Measurements from ENCODE around the gene EPHA1.

EPHA1 gene

DNA sequence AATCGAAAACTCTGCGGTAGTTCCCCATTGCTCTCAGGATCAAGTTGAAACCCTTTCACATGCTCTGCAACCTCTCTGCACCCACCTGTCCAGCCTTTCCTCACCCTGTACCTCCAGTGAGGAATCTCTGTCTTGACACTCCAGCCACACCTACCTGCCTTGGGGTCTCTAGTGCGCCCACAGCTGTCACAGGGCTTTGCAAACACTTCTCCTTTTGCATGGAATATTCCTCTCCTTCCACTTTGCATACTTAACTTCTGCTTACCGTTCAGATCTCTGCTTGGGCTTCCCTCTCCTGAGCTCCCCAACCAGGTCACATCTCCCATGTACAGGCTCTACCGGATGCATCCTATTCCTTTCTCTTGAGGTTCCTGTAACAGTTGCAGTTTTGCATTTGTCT is 34.1 kb downstream of the EPHA1 start:
- DNase-seq = no peak

DNA sequence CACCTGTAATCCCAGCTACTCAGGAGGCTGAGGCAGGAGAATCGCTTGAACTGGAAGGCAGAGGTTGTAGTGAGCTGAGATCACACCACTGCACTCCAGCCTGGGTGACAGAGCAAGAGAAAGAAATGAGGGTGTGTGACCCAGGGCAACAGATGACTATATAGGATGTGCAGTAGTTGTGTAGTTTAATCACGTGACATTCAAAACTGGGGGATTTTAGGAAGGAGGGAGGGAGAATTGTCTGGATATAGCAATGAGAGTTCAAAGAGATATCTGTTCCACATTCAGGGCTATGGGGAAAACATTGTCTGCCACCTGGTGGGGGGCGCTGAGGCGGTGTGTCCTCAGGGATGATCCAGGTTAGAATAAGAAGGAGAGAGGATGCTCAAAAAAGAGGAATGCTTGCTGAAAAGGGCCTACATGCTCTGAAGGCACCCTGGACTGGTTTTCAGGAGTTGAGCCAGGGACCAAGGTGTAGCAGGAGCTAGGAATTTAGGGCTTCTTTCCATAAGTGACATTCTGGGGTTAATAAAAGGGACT is 35.3 kb downstream of the EPHA1 start:
- no peak for DNase-seq

DNA sequence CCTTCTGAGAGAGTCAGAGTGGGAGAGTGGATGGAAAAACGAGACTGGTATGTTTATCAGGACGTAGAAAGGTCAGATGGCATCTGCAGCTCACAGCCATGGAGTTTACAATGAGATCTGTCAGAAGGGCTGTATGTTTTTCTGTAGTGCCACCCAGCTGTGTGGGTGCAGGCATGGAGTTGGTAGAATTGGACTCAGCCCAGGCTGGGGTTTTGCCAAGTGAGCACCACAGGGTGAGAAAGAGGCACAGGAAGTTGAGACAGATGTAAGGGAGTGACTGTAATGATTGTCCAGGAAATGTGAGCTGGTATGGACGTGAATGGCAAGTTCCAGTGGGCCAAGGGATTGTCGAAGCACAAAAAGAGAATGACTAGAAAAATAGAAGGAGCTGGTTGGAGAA is 36.6 kb downstream of the EPHA1 start:
- peak in 53 of 56 donors; percentile 14 to 90 (median 68) for DNase-seq

DNA sequence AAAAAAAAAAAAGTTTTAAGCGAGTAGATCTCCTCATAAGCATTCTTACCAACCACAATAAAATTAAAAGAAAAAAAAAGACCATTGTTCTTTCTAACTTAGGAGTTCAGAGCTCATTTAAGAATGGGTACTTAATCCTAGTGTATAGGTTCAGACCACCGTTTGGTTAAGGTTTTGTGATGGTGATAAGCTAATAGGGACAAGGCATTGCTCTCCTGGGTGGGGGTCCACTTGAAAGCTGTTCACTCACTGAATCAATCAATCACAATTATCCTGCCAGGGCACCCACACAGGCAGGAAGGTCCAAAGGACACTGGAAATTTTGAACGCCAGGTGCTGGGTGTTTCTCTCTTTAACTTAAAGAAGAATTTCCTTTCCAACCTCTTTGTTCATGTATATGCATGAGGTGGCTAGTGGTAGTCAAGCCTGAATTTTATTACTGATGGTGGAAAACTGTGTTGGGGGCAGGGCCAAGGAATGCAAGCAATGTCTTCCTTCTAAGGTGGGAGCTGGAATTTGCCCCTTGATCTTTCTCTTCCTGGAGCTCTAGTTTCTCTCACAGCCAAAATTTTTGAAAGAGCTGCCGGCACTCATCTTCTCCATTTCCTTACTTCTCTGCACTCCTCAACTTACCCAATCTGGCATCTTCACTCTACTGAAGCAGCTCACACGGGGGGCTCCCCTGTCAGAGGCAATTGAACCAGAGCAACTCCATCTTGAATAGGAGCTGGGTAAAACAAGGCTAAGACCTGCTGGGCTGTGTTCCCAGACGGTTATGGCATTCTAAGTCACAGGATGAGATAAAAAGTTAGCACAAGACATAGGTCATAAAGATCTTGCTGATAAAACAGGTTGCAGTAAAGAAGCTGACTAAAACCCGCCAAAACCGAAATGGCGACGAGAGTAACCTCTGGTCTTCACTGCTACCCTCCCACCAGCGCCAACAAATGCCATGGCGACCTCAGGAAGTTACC is 38.7 kb downstream of the EPHA1 start:
- DNase-seq = no peak

DNA sequence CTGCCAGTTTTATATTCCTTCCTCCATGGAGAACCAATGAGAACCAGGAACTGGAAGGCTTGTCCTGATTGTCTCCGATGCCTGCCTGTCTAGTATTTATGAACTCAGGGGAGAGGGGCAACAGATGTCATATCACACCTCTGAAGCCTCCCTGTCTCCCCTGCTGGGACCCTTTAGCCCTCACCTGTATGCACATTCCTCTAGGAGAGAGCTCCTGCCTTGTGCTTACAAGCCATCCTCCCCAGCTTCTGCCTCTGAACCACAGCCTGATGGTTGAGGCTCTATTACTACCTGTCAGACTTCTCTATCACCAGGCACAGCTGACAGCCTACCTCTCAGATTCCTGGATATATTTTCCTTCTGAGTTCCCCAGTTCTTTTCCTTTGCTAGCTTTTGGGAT is 40.3 kb downstream of the EPHA1 start:
- no peak for DNase-seq

DNA sequence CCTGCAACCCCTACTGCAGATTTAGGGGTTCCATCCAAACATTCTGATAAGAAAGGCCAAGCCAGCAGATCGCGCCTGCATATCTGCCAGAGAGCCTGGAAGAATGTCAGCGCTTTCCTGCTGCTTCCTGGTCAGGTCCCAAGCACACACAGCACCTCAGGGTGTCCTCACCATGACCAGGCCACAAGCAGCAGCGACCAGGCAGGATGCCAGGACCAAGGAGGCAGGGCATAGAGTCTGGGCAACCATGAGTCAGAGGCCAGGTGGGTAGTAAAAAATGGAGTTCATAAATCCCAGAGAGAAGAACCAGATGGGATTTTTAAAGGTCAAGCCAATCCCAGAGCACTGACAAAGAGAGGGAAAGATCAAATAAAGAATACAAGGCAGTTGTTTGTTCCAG is 40.7 kb downstream of the EPHA1 start:
- DNase-seq = no peak

DNA sequence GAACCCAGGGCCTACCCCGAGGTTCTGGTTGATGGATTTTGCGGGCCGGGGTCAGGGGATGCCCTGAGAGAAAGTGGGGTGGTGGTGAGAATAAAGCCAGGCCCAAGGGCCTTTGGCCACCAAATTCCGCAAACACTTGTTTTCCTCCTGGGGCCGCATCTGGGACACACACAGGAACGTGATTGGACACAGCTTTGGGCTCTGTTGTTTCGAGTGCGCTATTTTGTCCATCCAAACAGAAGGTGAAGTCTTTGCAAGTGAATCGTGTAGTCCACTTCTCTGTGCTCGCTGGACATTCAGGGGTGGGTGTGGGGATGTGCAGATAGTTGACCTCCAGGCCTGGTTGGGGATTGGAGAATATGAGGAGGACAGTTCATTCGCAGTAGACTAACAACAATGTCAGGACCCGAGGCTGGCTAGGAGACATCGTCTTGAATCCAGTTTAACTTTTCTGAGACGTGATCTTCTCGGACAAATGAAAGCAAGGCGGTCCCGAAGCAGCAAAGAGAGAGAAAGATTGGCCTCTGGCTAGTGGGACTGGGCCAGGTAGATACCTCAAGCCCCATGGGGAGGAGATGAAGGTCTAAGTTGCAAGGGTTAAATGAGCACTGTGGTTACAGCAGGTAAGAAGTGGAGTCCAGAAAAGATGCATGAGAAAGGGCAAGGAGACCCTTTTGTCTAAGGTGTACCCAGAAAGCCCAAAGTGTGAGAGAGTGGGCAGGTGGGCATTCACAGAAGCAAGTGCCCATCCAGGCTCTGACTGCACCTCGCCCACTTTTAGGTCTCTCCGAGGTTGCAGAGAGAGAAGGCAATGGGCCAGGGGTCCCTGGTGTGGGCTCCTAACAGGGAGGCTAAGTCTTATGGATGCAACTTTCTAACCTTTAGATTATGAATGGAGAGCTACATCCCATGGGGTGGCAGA is 45.4 kb downstream of the EPHA1 start:
- peak in 1 of 56 donors; percentile 60 for DNase-seq

DNA sequence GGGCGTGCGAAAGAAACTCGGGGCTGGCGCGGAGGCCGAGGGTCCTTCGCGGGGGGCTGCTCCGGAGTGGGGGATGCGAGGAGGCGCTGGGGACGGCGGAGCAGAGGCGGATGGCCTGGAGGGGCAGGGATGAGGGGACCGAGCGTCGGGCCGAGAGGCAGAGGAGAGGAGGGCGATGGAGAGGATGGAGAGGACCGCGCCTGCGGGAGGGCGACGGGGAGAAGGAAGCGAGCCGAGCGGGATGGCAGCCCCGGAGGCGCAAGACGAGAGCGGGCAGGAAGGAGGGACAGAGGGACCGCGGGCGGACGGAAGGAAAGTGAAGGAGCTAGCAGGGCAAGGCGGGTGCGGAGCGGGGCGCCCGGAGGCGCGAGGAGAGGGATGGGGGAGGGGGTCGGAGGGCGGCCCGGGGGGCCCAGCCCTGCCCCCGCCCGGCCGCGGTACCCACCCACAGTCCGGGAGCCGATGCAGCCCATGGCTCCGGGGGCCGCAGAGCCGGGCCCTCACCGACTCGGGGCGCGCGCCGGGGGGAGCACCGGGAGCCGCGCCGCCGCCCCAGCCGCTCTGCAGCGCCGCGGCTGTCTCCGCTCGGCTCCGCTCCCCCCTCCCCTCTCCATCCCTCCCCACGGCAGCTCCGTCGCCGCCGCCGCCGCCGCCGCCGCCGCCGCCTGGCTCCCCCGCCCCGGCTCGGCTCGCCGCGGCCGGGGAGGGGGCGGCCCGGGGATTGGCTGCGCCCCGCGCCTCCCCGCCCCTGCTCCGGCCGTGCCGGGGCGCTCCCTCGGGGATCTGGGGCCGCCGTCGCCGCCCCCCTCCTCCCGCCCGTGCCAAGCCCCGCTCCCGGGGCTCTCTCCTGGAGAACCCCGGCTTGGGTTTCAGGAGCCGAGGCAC is 46.3 kb downstream of the EPHA1 start, which contains the start of gene FAM131B:
Gene FAM131B, minus strand, starts transcription at position 583 of the 885 bp plus-strand sequence. Its CDS starts 110 bp downstream, at position 473.
- DNase-seq = peak in 28 of 56 donors; percentile 22 to 73 (median 52)

DNA sequence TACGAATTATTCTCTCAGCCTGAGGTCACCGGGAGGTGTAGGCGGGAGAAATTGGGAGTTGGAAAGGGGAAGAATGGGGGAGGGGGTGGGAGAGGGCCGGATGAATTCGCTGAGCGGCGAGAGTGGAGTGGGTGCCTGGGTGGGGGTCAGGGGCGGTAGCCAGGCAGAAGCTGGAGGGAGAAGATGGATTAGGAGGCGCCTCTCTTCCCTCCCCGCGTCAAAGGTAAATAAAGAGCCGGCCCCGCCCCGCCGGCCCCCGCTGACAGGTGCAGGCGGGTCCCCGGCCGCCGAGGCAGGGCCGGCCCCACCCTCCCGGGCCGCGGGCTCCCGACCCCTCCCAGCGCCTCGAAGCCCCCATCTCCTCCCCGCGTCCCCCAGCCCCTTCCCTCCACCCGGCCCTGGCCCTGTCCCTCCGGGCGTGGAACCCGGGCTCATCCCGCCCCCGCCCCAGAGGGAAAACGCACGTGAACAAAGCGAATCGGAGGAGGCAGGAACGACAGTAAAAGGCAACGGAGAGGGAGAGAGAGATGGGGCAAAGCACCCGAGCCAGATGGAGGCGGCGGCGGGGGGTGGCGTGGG is 47.0 kb downstream of the EPHA1 start:
- DNase-seq = peak in 8 of 56 donors; percentile 20 to 53 (median 40)

DNA sequence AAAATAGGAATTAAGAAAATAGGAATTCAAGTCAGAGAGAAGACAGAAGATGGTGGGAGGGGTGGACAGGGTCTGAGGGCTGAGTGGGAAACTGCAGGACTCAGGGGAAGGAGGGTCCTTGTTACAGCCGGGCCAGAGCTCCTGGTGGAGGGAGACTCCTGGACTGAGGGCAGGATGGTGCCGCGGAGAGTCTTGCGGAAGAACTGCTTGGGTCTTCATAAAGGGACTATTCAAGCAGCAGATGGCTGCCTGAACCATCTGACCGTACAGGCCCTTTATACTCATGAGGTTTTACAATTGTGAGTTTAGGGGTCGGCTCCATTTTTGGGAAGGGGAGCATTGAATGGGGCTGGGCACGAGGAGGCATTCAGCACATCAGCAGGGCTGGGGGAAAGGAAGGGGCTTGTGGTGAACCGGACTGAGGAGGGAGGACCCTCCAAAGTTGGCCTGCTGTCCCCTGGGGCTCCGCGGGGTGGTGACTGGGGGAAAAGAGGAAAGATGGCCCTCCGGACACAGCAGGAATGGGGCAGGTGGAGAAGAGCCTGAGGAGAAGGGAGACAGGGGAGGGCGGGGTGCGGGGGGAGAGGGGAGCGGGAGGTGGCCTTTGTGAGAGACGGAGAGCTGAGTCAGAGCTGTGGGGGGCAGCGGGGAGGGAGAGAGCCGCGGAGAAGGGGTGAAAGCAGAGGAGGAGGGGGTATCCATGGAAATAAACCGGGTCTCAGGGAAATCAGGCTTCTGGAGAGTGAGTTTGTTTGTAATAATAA is 47.7 kb downstream of the EPHA1 start:
- peak in 20 of 56 donors; percentile 13 to 58 (median 39) for DNase-seq

DNA sequence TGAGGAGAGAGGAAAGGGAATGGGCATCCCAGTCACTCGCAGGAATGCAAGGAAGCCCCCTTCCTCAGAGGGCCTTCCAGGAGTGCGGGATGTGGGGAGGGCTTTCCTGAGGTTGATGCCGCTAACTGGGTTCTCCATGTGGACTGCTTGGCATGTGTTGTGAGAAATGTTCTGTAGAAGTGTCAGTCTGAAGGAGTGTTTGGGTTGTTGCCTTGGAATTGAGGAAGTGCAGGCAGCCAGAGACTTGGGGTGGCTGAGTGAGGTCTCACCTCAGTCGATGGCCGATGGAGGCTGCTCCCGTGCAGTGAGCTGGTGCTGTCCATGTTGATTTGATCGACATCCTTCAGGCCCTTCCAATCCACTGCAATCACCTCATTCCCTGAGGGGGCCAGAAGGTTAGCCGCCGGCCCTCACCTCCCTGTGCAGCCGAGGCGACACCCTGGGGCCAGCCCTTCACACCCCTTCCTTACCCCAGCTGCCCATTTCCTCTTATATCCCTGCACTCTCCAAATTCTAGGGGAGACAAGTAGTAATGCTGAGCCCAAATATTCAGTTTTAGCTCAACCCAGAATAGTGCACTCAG is 48.8 kb downstream of the EPHA1 start:
- no peak for DNase-seq

DNA sequence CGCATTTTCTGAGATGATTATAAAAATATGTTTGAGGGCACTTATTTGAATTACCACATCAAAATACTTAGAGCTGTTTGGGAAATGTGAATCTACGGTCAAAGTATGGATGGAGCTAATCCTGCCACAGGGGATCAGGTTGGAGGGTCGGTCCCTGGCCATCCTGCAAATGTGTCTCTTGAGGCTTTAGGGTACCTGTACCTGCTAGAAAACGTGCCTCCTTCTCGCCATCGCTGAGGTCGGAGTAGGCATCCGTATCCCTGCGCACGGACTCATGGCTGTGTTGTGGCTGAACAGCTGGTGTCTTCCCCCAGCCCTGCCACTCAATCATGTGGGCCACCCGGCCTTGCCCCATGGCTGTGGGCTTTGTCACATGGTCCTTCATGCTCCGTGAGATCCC is 50.0 kb downstream of the EPHA1 start:
- DNase-seq = no peak

DNA sequence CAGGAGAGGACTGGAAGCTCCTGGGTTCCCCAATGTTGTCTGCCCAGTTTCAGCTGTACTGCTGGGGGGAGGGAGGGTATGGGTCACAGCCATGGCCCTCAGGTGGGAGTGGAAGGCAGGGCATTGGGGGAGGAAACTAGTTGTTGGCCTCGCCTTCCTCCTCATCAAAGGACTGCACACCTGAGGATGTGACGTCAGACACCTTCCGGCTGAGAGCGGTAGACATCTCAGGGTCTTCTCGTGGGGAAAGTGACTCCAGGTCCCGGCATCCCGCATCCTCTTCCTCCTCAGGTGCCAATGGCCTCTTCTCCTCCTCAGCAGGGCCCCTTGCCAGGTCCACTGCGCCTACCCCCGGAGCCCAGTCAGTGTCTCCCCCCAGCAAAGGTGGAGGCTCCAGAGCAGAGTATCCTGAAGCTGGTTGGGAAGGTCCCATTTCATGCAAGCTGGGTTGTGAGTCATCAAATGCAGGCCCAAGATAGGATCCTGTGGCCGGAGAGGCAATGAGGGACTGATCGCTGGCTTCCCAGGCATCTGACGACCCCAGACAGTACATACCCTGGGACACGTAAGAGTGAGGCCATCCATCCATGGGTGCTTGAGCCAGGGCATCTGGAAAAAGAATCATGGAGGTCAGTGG is 52.1 kb downstream of the EPHA1 start:
- DNase-seq = no peak

DNA sequence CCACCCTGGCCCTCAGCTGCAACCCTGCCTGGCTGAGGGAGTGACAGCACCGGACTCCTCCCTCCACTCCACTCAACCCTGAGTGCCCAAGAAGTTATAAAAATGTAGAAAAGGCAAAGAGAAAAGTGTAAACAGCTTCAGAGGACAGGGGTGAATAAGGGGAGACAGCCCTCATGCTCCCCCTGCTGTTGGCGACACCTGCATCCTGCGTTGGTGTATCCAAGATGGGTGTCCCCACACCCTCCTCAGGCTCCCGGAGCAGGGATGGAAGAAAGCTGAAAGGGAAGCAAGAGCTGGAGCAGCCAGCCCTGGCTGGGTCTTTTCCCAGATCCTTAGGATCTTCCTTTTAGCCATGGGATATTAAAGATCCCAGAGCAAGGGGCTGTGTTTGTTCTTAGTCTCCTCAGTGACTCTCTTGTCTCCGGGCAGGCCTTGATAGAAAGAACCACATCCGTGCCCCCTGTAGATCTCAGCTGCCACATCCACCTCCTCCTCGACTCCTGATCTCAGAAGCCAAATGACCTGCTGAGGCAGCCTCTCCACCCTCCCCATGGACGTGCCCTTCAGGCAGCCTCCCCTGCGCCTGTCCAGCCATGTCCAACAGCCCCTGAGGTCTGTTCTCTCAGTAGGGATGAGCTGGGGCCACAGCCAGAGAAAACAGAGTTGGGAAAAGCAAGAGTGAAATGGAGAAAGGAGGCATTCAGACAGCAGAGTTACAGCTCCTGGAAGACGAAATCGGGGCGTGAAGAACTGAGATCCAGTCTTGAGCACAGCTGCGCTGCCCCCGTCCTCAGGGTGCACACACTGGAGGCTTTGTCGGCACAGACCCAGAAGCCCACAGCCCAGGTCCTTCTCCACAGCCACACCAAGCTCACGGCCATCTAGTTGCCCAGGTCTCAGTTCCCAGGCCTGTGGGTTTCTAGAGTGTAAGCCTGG is 52.9 kb downstream of the EPHA1 start:
- DNase-seq = peak in 1 of 56 donors; percentile 17

DNA sequence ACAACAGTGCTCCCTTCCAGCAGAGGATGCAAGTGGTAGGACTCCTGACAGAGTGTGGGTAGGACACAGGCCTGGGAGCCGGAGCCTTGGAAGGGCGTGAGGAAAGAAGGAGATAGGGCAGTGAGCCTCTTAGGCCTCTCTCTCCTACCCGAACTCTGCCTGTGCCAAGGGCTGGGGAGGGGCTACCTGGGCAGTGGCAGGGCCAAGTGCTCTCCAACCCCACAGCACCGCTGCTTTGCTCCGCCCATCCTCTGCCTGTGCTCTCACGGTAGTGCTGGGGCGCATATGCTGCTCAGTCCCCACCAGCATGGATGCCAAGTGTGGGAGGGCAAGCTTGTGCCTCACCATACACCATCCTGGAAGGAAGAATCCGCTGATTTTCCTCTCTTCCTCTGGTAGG is 53.7 kb downstream of the EPHA1 start:
- DNase-seq = no peak

DNA sequence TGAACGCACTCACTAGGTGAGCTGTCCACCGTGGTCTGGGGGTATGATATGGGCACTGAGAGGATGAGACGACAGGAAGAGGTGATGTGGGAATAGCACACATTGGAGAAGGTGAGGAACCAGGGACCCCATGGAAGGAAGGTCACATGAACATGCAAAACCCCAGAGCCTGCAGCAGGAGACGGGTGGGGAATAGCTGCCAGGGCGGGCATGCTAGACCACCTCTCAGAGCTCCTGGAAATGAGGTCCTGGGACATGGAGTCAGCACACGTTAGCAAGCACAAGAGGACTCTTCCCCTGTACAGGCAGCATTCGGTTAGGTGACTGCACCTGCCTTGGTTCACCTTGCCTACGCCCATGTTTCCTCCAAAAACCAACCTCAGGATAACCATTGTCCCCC is 54.3 kb downstream of the EPHA1 start:
- no peak for DNase-seq

DNA sequence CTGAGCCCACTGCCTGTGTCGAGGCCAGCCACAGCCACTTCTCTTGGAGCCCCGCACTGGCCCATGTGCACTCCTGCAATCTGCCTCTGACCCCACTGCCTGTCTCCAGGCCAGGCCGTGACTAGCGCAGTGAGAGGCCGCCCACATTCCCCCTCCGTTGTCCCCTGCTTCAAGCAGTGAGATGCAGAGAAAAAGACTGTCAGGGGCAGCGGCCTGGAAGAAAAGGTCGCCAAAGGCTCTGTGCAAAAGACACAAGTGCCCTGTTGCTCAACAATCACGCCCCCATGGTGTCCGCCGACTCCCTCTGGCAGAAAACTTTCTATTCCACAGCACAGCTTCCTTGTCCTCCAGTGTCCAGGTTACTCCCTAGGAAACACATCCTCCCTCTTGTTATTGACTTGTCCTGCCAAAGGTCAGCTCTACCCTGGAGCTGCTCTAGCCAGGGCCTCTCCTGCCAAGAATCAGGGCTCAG is 56.1 kb downstream of the EPHA1 start:
- DNase-seq = no peak
